IMR-90 (cell line): ENCODE results near the gene IGF2. TPM values are rescaled to one million over a fixed set of nuclear protein-coding genes. Genes with fewer than 3 reads are reported as not detected.

Experiments used
- ATAC-seq: fragments of 200-7000 bp; cut with Tn5 transposase; 2 replicates; pipeline ENCODE4 v1.9.1; 2020; ENCODE audit warnings: low read depth, mild to moderate bottlenecking, moderate library complexity
- BruUV-seq: library from RNA; stranded (reverse); fragments of 400-500 nt; replicated peaks from 2 replicates; lab custom pipeline; 2021; lab: Mats Ljungman, UMichigan
- CTCF ChIA-PET: fragments of 300-600 bp; formaldehyde crosslinking; extraction: SDS; loops from one replicate; lab custom pipeline; 2021; ENCODE audit warnings: antibody characterized with exemption; lab: Yijun Ruan, JAX
- POLR2A ChIA-PET: fragments of 300-600 bp; sonication (Branson Sonifier 250); formaldehyde crosslinking; loops from one replicate; lab custom pipeline; 2022; ENCODE audit warnings: antibody characterized with exemption; ENCODE audit not compliant: unreplicated experiment; lab: Charles Lee
- DNase-seq: peaks from one replicate; pipeline ENCODE4 v3.0.0; 2013
- H2AFZ ChIP-seq: replicated peaks from 2 replicates; pipeline ENCODE3; 2013; ENCODE audit warnings: low read length, mild to moderate bottlenecking; ENCODE audit not compliant: poor library complexity
- H2AK5ac ChIP-seq: 2 replicates; pipeline ENCODE4 v1.6.1; 2013; ENCODE audit warnings: low read depth, low read length, inconsistent platforms
- H2AK9ac ChIP-seq: replicated peaks from 2 replicates; pipeline ENCODE3; 2013; ENCODE audit warnings: mild to moderate bottlenecking, low read depth, low read length, moderate library complexity; ENCODE audit not compliant: poor library complexity
- H2BK120ac ChIP-seq: 2 replicates; pipeline ENCODE4 v1.6.1; 2013; ENCODE audit warnings: low read depth, low read length, inconsistent platforms
- H2BK15ac ChIP-seq: 3 replicates; pipeline ENCODE4 v1.6.1; 2013; ENCODE audit warnings: low read depth, low read length, inconsistent platforms
- H2BK20ac ChIP-seq: 2 replicates; pipeline ENCODE4 v1.6.1; 2013; ENCODE audit warnings: low read depth, mild to moderate bottlenecking, inconsistent platforms, low read length, moderate library complexity
- H2BK5ac ChIP-seq: 2 replicates; pipeline ENCODE4 v1.6.1; 2013; ENCODE audit warnings: mild to moderate bottlenecking, low read depth, low read length, inconsistent platforms; ENCODE audit not compliant: poor library complexity, severe bottlenecking
- H3K14ac ChIP-seq: replicated peaks from 2 replicates; pipeline ENCODE4 v1.6.1; 2013; ENCODE audit warnings: low read depth, low read length, inconsistent platforms
- H3K18ac ChIP-seq: 2 replicates; pipeline ENCODE4 v1.6.1; 2013; ENCODE audit warnings: low read depth, low read length, control low read depth
- H3K23ac ChIP-seq: 2 replicates; pipeline ENCODE4 v1.6.1; 2013; ENCODE audit warnings: low read depth, low read length, inconsistent platforms
- H3K27ac ChIP-seq: 2 replicates; pipeline ENCODE4 v1.5.1; 2013; ENCODE audit warnings: mild to moderate bottlenecking, control low read depth, low read length; ENCODE audit not compliant: insufficient read depth
- H3K27me3 ChIP-seq: 2 replicates; pipeline ENCODE4 v1.6.1; 2013; ENCODE audit warnings: low read length; ENCODE audit not compliant: control insufficient read depth, insufficient read depth
- H3K36me3 ChIP-seq: 2 replicates; pipeline ENCODE4 v1.6.1; 2013; ENCODE audit warnings: low read length, mixed read lengths; ENCODE audit not compliant: control insufficient read depth, insufficient read depth
- H3K4ac ChIP-seq: 2 replicates; pipeline ENCODE4 v1.6.1; 2013; ENCODE audit warnings: low read depth, low read length, inconsistent platforms
- H3K4me1 ChIP-seq: 2 replicates; pipeline ENCODE4 v1.6.1; 2013; ENCODE audit warnings: low read length, mixed read lengths; ENCODE audit not compliant: control insufficient read depth, insufficient read depth
- H3K4me2 ChIP-seq: 2 replicates; pipeline ENCODE4 v1.6.1; 2013; ENCODE audit warnings: low read depth, mild to moderate bottlenecking, control low read depth, low read length, moderate library complexity
- H3K4me3 ChIP-seq: 2 replicates; pipeline ENCODE4 v1.5.1; 2013; ENCODE audit warnings: low read depth, mild to moderate bottlenecking, control low read depth, low read length, moderate library complexity; ENCODE audit not compliant: insufficient read depth
- H3K56ac ChIP-seq: 2 replicates; pipeline ENCODE4 v1.6.1; 2013; ENCODE audit warnings: low read length, inconsistent platforms; ENCODE audit not compliant: insufficient read depth; ENCODE audit errors: extremely low read depth
- H3K79me1 ChIP-seq, 2 experiments: 2 replicates each; pipeline ENCODE4 v1.6.1; 2013; ENCODE audit warnings: low read length in 2 of 2, inconsistent platforms in 1 of 2, low read depth in 1 of 2
- H3K9ac ChIP-seq: 2 replicates; pipeline ENCODE4 v1.6.1; 2013; ENCODE audit warnings: low read depth, low read length, control low read depth
- H3K9me1 ChIP-seq: 2 replicates; pipeline ENCODE4 v1.6.1; 2013; ENCODE audit warnings: low read length, inconsistent platforms; ENCODE audit not compliant: insufficient read depth
- H3K9me3 ChIP-seq: 2 replicates; pipeline ENCODE4 v1.6.1; 2013; ENCODE audit warnings: low read length; ENCODE audit not compliant: control insufficient read depth, insufficient read depth
- H4K20me1 ChIP-seq: 2 replicates; pipeline ENCODE4 v1.6.1; 2013; ENCODE audit warnings: low read length, inconsistent platforms; ENCODE audit not compliant: insufficient read depth
- H4K5ac ChIP-seq: 2 replicates; pipeline ENCODE4 v1.6.1; 2013; ENCODE audit warnings: mild to moderate bottlenecking, low read depth, low read length, control low read depth
- H4K8ac ChIP-seq, 2 experiments: 2 replicates each; pipeline ENCODE4 v1.6.1; 2013; ENCODE audit warnings: low read depth in 2 of 2, low read length in 2 of 2, control low read depth in 1 of 2, inconsistent platforms in 1 of 2
- H4K91ac ChIP-seq: 2 replicates; pipeline ENCODE4 v1.6.1; 2013; ENCODE audit warnings: low read depth, low read length, inconsistent platforms; ENCODE audit not compliant: insufficient read depth
- BHLHE40 ChIP-seq: fragments of 150-350 bp; IDR thresholded peaks from 2 replicates; pipeline ENCODE4 v1.6.1; 2016; ENCODE audit warnings: mild to moderate bottlenecking, low read depth, low read length
- CEBPB ChIP-seq: IDR thresholded peaks from 2 replicates; pipeline ENCODE4 v1.6.1; 2012; ENCODE audit warnings: low read depth, low read length, improper control_type of control experiment
- CHD1 ChIP-seq: IDR thresholded peaks from 2 replicates; pipeline ENCODE4 v1.6.1; 2012; ENCODE audit warnings: low read depth, low read length, improper control_type of control experiment
- CTCF ChIP-seq: conservative IDR thresholded peaks from 2 replicates; pipeline ENCODE4 v1.5.1; 2012; ENCODE audit warnings: mild to moderate bottlenecking, low read depth, low read length, improper control_type of control experiment
- ELK1 ChIP-seq: fragments of 150-350 bp; IDR thresholded peaks from 2 replicates; pipeline ENCODE4 v1.6.1; 2016; ENCODE audit warnings: low read depth, mild to moderate bottlenecking, low read length, moderate library complexity, borderline replicate concordance
- FOS ChIP-seq: fragments of 150-350 bp; IDR thresholded peaks from 2 replicates; pipeline ENCODE4 v1.6.1; 2016; ENCODE audit warnings: low read depth, low read length
- MAFK ChIP-seq: IDR thresholded peaks from 2 replicates; pipeline ENCODE4 v1.6.1; 2012; ENCODE audit warnings: low read depth, low read length, improper control_type of control experiment
- MAZ ChIP-seq: IDR thresholded peaks from 2 replicates; pipeline ENCODE4 v1.6.1; 2012; ENCODE audit warnings: low read depth, mild to moderate bottlenecking, low read length, improper control_type of control experiment, moderate library complexity, borderline replicate concordance
- MXI1 ChIP-seq: IDR thresholded peaks from 2 replicates; pipeline ENCODE4 v1.6.1; 2012; ENCODE audit warnings: low read depth, mild to moderate bottlenecking, low read length, moderate library complexity, borderline replicate concordance
- NFE2L2 ChIP-seq: fragments of 150-350 bp; IDR thresholded peaks from 2 replicates; pipeline ENCODE4 v1.6.1; 2016; ENCODE audit warnings: low read depth, mild to moderate bottlenecking, low read length
- POLR2A ChIP-seq: IDR thresholded peaks from 2 replicates; pipeline ENCODE4 v1.6.1; 2012; ENCODE audit warnings: mild to moderate bottlenecking, low read depth, low read length
- RAD21 ChIP-seq: IDR thresholded peaks from 2 replicates; pipeline ENCODE4 v1.6.1; 2012; ENCODE audit warnings: low read length, improper control_type of control experiment
- RCOR1 ChIP-seq: IDR thresholded peaks from 2 replicates; pipeline ENCODE4 v1.6.1; 2012; ENCODE audit warnings: mild to moderate bottlenecking, low read length, improper control_type of control experiment; ENCODE audit not compliant: insufficient replicate concordance
- RFX5 ChIP-seq: IDR thresholded peaks from 2 replicates; pipeline ENCODE4 v1.8.0; 2012; ENCODE audit warnings: low read depth, mild to moderate bottlenecking, low read length, moderate library complexity
- SMC3 ChIP-seq: fragments of 150-350 bp; IDR thresholded peaks from 2 replicates; pipeline ENCODE4 v1.6.1; 2016; ENCODE audit warnings: low read depth, mild to moderate bottlenecking, antibody characterized with exemption, low read length, moderate library complexity
- USF2 ChIP-seq: fragments of 150-350 bp; IDR thresholded peaks from 2 replicates; pipeline ENCODE4 v1.6.1; 2017; ENCODE audit warnings: mild to moderate bottlenecking, antibody characterized with exemption, low read length, low read depth
- WGBS, 2 experiments: methylation state at CpG; one replicate each; pipeline versions ENCODE4 v1.1.5 to v1.1.7; 2013; ENCODE audit warnings: missing lambda C conversion rate in 2 of 2; ENCODE audit not compliant: insufficient read length in 1 of 2; ENCODE audit errors: extremely low coverage in 2 of 2; 5-methylcytosine and 5-hydroxymethylcytosine counted together
- dilution Hi-C: fragments of 300-500 bp; cut with HindIII; formaldehyde crosslinking; loops from one replicate; pipeline ENCODE4 v1.14.3; 2018; ENCODE audit warnings: low sequenced_read_pairs; ENCODE audit not compliant: unreplicated experiment
- in situ Hi-C: fragments of 300-500 bp; cut with MboI; formaldehyde crosslinking; loops from 3 replicates; pipeline ENCODE4 v1.14.3; 2019; ENCODE audit warnings: low sequenced_read_pairs, inconsistent platforms, mixed read lengths
- intact Hi-C: fragments of 100-400 bp; cut with micrococcal nuclease; formaldehyde crosslinking; loops from 2 replicates; pipeline ENCODE4 v1.10.0; 2022
- polyA plus RNA-seq, 3 experiments: library from polyadenylated mRNA; depleted of rRNA; stranded (reverse); fragments of >200 nt; gene quantifications; 2 replicates each; pipeline ENCODE4 v1.2.3, GENCODE V29; 2012; ENCODE audit warnings: low replicate concordance in 1 of 3
- total RNA-seq: library from RNA; depleted of rRNA; stranded (reverse); fragments of >200 nt; gene quantifications from 2 replicates; pipeline ENCODE4 v1.2.3, GENCODE V29; 2012

IGF2 gene
- total and polyA plus RNA-seq, 2 of the 4 experiments (the other 2 are of a cell fraction): 2.3 to 21.8 TPM

- Histone ChIP-seq H3K4me2 (no peak overlapping the region), H3K23ac (no peak overlapping the region), H3K56ac (no peak overlapping the region), H3K4me3 (no peak overlapping the region), H3K79me1 (no peaks in the 10 kb centered on the region), H3K4me1 (no peaks in the 10 kb centered on the region), H3K27me3 (peaks cover 16% of the 10 kb centered on the region; the same call in 1 of the 2 replicates), H3K27ac (no peak overlapping the region), H3K9ac (no peak overlapping the region), H2BK120ac (no peak overlapping the region), H4K5ac (no peak overlapping the region), H2BK5ac (no peak overlapping the region), H2AK5ac (no peak overlapping the region), H3K36me3 (no peaks in the 10 kb centered on the region), H2BK20ac (no peak overlapping the region), H3K9me3 (no peaks in the 10 kb centered on the region), H3K4ac (no peak overlapping the region), H3K14ac (no peak overlapping the region), H3K18ac (no peak overlapping the region), H4K91ac (no peak overlapping the region), H2BK15ac (no peak overlapping the region), H3K9me1 (no peaks in the 10 kb centered on the region), H4K8ac (no peak overlapping the region), H2AK9ac (no peak overlapping the region), H2AFZ (no peak overlapping the region), H4K20me1 (no peaks in the 10 kb centered on the region; the same call in 1 of the 2 replicates)
- BruUV-seq: no TSS peak
- dilution Hi-C loops: no loop called here
- ATAC-seq: no peak
- no CpG with 5 or more reads among the region's 13 CpGs for WGBS, 2 experiments
- CTCF ChIA-PET: no interaction called here
- intact Hi-C loops: no loop called here
- DNase-seq: no peak
- no peak for TF ChIP-seq RFX5
- TF ChIP-seq CHD1: no peak
- TF ChIP-seq CEBPB: no peak
- no peak for TF ChIP-seq POLR2A
- no peak for TF ChIP-seq USF2
- no peak for TF ChIP-seq MAZ
- no peak for TF ChIP-seq CTCF
- TF ChIP-seq MAFK: no peak
- no peak for TF ChIP-seq ELK1
- TF ChIP-seq SMC3: no peak
- no peak for TF ChIP-seq FOS
- no peak for TF ChIP-seq RAD21
- no peak for TF ChIP-seq RCOR1
- no peak for TF ChIP-seq NFE2L2
- no peak for TF ChIP-seq MXI1
- TF ChIP-seq BHLHE40: no peak
- POLR2A ChIA-PET: no interaction called here
- in situ Hi-C loops: no loop called here
Measured at GRCh38 chr11:2165571-2165970, 26.4 kb upstream of the IGF2 start.
